ENCODE results near the gene CD14. TPM values are rescaled to one million over a fixed set of nuclear protein-coding genes. Genes with fewer than 3 reads are reported as not detected.
A peak's percentile ranks its signal among the peaks of the same experiment; 100 is the strongest.
"Not testable (repeated sequence)": the region's sequence is repeated elsewhere in the genome, so short reads cannot be mapped to it uniquely, and the experiment has no call there.

CD14 gene
- total RNA-seq, 1 experiment from 2014 or later, result 0.79 TPM

DNA sequence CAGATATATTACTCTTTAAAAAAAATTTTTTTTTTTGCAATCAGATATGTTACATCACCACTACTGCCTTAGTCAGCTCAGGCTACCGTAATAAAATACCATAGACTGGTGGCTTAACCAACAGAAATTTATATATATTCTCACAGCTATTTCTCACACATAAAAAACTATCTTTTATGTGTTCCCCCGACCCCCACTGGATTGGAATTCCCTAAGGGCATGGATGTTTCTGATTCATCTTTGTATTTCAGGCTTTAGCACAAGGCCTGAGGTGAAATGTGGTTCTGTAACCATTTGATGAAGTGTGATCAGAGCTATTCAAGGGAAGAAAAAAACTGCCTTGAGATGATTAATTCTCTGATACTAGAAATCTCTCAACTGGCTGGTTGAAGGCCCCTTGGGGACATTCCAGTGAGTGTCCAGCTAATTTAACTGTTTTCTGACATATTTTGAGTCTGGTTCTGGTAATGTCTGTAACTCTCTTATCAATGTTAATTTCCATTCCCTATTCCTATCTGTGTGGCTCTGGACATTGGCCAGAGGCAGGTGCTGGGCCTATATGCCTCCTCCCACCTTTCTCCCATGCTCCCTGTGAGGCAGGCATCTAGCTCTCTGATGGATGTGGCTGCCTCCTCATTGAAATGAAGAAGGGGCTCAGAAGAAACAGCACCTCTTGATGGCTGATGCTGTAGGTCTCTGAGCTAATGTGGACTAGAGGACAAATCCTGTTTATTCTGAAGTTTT, 2.5 kb downstream of the CD14 start:
- TF ChIP-seq, protein P1, sequence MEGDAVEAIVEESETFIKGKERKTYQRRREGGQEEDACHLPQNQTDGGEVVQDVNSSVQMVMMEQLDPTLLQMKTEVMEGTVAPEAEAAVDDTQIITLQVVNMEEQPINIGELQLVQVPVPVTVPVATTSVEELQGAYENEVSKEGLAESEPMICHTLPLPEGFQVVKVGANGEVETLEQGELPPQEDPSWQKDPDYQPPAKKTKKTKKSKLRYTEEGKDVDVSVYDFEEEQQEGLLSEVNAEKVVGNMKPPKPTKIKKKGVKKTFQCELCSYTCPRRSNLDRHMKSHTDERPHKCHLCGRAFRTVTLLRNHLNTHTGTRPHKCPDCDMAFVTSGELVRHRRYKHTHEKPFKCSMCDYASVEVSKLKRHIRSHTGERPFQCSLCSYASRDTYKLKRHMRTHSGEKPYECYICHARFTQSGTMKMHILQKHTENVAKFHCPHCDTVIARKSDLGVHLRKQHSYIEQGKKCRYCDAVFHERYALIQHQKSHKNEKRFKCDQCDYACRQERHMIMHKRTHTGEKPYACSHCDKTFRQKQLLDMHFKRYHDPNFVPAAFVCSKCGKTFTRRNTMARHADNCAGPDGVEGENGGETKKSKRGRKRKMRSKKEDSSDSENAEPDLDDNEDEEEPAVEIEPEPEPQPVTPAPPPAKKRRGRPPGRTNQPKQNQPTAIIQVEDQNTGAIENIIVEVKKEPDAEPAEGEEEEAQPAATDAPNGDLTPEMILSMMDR (IDR thresholded peaks at IDR 0.05; ENCODE audit: unreplicated experiment), result no peak
- no peak overlapping the region for H3K27ac Mint-ChIP-seq (ENCODE audit: low read depth, unreplicated experiment)
- peaks cover 8% of the 10 kb centered on the region for H3K9me3 Mint-ChIP-seq (ENCODE audit: unreplicated experiment)
- ChIA-PET CTCF (interaction anchor here (0.6 to 3.7 kb wide), 16 partner anchors 9 to 1101 kb away, joined by 3 to 12 read pairs (median 4); partner anchors contain the start of genes EIF4EBP3, IK, NDUFA2 and TMCO6), POLR2A (interaction anchor here (0.6 to 11.2 kb wide), 19 partner anchors 8 to 375 kb away, joined by 3 to 143 read pairs (median 4); partner anchors contain the start of genes ANKHD1, APBB3, EIF4EBP3 and IK)
- H3K27me3 Mint-ChIP-seq (ENCODE audit: insufficient read depth, unreplicated experiment), result no peaks in the 10 kb centered on the region
- intact Hi-C loops (cut with micrococcal nuclease), result no loop called here
- H3K4me3 Mint-ChIP-seq (ENCODE audit: unreplicated experiment), result no peak overlapping the region
- H3K4me1 Mint-ChIP-seq (ENCODE audit: insufficient read depth, unreplicated experiment), result peaks cover 30% of the 10 kb centered on the region
- H3K36me3 Mint-ChIP-seq (ENCODE audit: insufficient read depth, unreplicated experiment), result peaks cover 8% of the 10 kb centered on the region
- BruUV-seq (replicated peaks), result no TSS peak
- peak; percentile 73 for DNase-seq (ENCODE audit: unreplicated experiment)

DNA sequence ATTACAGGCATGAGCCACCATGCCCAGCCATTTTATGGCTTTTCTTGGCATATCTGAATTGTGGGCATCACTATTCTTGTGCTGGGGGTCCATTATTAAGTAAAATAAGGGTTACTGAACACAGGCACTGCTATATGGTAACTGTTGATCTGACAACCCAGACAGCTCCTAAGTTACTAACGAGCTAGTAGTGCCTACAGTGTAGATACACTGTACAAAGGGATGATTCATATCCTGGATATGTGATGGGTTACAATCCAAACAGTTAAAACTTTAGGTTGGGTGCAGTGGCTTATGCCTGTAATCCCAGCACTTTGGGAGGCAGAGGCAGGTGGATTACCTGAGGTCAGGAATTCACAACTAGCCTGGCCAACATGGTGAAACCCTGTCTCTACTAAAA, 4.3 kb downstream of the CD14 start:
- Mint-ChIP-seq H3K27ac (ENCODE audit: low read depth, unreplicated experiment) (no peak overlapping the region), H3K4me3 (ENCODE audit: unreplicated experiment) (no peak overlapping the region), H3K9me3 (ENCODE audit: unreplicated experiment) (peaks cover 8% of the 10 kb centered on the region), H3K36me3 (ENCODE audit: insufficient read depth, unreplicated experiment) (peaks cover 8% of the 10 kb centered on the region), H3K27me3 (ENCODE audit: insufficient read depth, unreplicated experiment) (no peaks in the 10 kb centered on the region), H3K4me1 (ENCODE audit: insufficient read depth, unreplicated experiment) (peaks cover 26% of the 10 kb centered on the region)
- BruUV-seq (replicated peaks), result no TSS peak
- DNase-seq (ENCODE audit: unreplicated experiment), result peak; percentile 38
- intact Hi-C loops (cut with micrococcal nuclease), result no loop called here
- POLR2A ChIA-PET, result interaction anchor here (0.7 to 2.1 kb wide), 3 partner anchors 21 to 71 kb away, joined by 3 to 12 read pairs (median 7); partner anchors contain the start of gene SRA1
- TF ChIP-seq, protein P1 (IDR thresholded peaks at IDR 0.05; ENCODE audit: unreplicated experiment), result no peak
- CTCF ChIA-PET, result interaction anchor here (0.7 to 3.7 kb wide), 2 partner anchors 11 to 1251 kb away, joined by 3 to 12 read pairs; partner anchors contain the start of gene TMCO6

DNA sequence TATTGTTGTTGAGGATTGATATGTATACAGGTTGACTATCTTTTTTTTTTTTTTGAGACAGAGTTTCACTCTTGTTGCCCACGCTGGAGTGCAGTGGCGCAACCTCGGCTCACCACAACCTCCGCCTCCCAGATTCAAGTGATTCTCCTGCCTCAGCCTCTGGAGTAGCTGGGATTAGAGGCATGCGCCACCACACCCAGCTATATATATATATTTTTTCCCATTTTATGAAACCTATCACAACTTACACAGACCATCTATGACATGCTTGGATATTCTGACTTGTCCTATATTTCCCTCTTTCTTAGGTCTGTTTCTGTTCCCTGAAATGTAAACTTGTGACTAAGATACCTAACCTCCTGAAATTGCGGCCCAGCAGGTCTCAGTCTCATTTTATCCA, 5.0 kb downstream of the CD14 start:
- CTCF ChIA-PET, result interaction anchor here (0.6 to 1.3 kb wide), 4 partner anchors 26 to 603 kb away, joined by 3 to 7 read pairs (median 4); partner anchors contain the start of gene EIF4EBP3
- Mint-ChIP-seq H3K27me3 (ENCODE audit: insufficient read depth, unreplicated experiment) (no peaks in the 10 kb centered on the region), H3K4me1 (ENCODE audit: insufficient read depth, unreplicated experiment) (peaks cover 18% of the 10 kb centered on the region), H3K9me3 (ENCODE audit: unreplicated experiment) (peaks cover 8% of the 10 kb centered on the region), H3K4me3 (ENCODE audit: unreplicated experiment) (no peak overlapping the region), H3K27ac (ENCODE audit: low read depth, unreplicated experiment) (no peak overlapping the region), H3K36me3 (ENCODE audit: insufficient read depth, unreplicated experiment) (peaks cover 8% of the 10 kb centered on the region)
- no peak for DNase-seq (ENCODE audit: unreplicated experiment)
- TF ChIP-seq, protein P1 (IDR thresholded peaks at IDR 0.05; ENCODE audit: unreplicated experiment), result no peak
- intact Hi-C loops (cut with micrococcal nuclease), result no loop called here
- BruUV-seq (replicated peaks), result no TSS peak
- POLR2A ChIA-PET, result interaction anchor here (0.6 to 2.1 kb wide), 4 partner anchors 13 to 71 kb away, joined by 3 to 12 read pairs (median 5); partner anchors contain the start of genes IK, NDUFA2 and SRA1

DNA sequence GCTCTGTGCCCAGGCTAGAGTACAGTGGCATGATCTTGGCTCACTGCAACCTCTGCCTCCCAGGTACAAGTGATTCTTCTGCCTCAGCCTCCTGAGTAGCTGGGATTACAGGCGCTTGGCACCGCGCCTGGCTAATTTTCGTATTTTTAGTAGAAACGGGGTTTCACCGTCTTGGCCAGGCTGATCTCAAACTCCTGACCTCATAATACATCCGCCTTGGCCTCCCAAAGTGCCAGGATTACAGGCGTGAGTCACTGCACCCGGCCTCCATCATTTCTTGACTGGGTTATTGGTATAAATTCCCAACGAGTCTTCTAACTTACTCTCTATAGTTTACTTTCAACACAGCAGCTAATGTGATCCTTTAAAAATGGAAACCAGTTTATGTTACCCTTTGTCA, 8.1 kb downstream of the CD14 start:
- H3K4me3 Mint-ChIP-seq (ENCODE audit: unreplicated experiment); intact Hi-C loops (cut with micrococcal nuclease); H3K27ac Mint-ChIP-seq (ENCODE audit: low read depth, unreplicated experiment); H3K27me3 Mint-ChIP-seq (ENCODE audit: insufficient read depth, unreplicated experiment); BruUV-seq (replicated peaks); H3K9me3 Mint-ChIP-seq (ENCODE audit: unreplicated experiment); H3K4me1 Mint-ChIP-seq (ENCODE audit: insufficient read depth, unreplicated experiment); H3K36me3 Mint-ChIP-seq (ENCODE audit: insufficient read depth, unreplicated experiment); DNase-seq (ENCODE audit: unreplicated experiment): not testable (repeated sequence)
- CTCF ChIA-PET, result interaction anchor here (0.6 to 0.8 kb wide), 3 partner anchors 14 to 72 kb away, joined by 3 read pairs; no protein-coding TSS in a partner anchor
- POLR2A ChIA-PET, result interaction anchor here (0.8 to 1.7 kb wide), 3 partner anchors 59 to 77 kb away, joined by 3 to 5 read pairs (median 4); partner anchors contain the start of genes SLC35A4 and SRA1

DNA sequence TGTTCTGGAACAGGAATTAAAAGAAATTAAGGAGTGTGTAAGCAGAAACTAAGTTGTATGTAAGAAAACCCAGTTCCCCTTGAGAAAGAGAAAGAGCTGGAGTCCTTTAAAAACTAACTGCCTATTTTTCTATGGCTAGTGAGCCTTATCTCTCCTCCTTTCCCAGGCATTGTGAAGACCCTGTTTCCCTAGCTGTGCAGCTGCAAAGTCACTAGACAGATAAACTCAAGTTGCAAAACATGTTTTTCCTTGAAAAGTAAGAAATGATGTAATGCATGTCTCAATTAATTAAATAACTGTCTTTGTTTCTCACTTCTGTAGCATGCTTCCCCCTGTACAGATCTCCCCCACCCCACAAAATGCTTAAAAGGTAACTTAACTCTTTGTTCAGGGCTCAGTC, 9.9 kb downstream of the CD14 start:
- H3K4me3 Mint-ChIP-seq (ENCODE audit: unreplicated experiment); H3K27me3 Mint-ChIP-seq (ENCODE audit: insufficient read depth, unreplicated experiment); DNase-seq (ENCODE audit: unreplicated experiment); intact Hi-C loops (cut with micrococcal nuclease); H3K9me3 Mint-ChIP-seq (ENCODE audit: unreplicated experiment); H3K4me1 Mint-ChIP-seq (ENCODE audit: insufficient read depth, unreplicated experiment); H3K36me3 Mint-ChIP-seq (ENCODE audit: insufficient read depth, unreplicated experiment); BruUV-seq (replicated peaks); H3K27ac Mint-ChIP-seq (ENCODE audit: low read depth, unreplicated experiment): not testable (repeated sequence)
- ChIA-PET POLR2A (interaction anchor here (1.2 kb wide), 1 partner anchor 10 kb away, joined by 4 read pairs; the partner anchor contains the start of gene CD14), CTCF (interaction anchor here (0.9 kb wide), 1 partner anchor 47 kb away, joined by 5 read pairs; no protein-coding TSS in a partner anchor)
